ENCODE results near the gene RFLNA.

DNA sequence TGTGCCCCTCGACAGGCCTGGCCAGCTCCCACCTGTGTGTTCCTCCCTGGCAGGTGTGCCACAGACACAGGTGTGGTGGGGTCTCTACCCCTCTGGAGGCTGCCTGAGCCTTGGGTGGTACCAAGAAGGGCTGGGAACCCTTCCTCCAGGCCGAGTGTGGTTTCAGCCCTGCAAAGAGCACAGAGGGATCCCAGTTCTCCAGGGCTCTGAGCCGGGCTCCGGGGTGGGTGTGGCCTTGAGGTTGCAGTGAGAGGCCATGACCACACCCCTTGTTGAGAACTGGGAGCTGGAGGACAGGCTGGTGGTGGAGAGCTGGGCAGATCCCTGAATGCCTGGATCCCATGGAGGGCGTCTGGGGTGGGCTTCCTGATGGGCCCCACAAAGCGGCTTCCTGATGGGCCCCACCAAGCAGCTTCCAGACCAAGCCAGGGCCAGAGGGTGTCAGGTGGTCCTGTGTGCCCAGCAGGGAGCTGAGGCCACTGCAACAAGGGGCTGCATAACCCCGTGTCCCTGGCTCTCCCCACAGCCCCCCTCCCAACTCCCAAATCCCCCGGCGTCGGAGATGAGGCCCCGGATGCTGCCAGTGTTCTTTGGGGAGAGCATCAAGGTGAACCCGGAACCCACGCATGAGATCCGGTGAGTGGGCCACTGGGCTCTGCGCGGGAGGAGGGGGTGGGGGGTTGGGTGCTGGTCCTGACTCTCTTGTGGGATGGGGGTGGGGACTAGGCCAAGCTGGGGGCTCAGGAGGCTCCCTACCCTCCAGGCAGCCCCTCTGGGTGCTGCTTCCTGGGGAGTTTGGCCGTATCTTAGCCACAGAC is 16.6 kb downstream of the RFLNA start:
- no peak for TF ChIP-seq CTCF (IDR thresholded peaks at IDR 0.05)
- TF ChIP-seq POLR2A (IDR thresholded peaks at IDR 0.05) = no peak
